GM18498 (cell line): ENCODE measurements around the gene PLCB4.

ENCODE experiments used
- ATAC-seq: cut with Tn5 transposase; IDR thresholded peaks from one replicate; pipeline ENCODE4 v1.9.1; 2021; ENCODE audit warnings: mild to moderate bottlenecking, moderate library complexity; ENCODE audit not compliant: unreplicated experiment

Gene PLCB4

GRCh38 chr20:9100691-9101090 is 31.8 kb downstream of the PLCB4 start:
- ATAC-seq = no peak

DNA sequence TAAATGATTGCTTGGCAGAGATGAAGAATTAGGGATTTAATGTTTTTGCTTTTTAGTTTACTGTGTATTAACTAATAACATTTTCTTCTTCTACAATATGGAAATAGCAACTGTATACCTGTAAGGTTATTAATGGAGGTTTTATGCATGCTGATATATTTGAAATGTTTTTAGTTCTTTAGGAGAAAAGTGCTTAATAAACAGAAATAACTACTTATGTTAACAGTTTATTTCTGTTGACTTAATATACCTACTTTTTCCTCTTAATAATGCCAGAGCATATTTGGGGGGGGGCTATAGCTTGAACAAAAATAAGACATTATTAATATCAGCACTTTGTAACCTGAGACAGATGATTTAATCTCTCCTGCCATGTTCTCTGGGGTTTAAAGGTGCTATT is 33.6 kb downstream of the PLCB4 start:
- no peak for ATAC-seq

- ATAC-seq = no peak
Observed at GRCh38 chr20:9103955-9104354, 35.1 kb downstream of the PLCB4 start.

- ATAC-seq = no peak
Observed at GRCh38 chr20:9108260-9108659, 39.4 kb downstream of the PLCB4 start.

GRCh38 chr20:9109566-9109965 is 40.7 kb downstream of the PLCB4 start:
- no peak for ATAC-seq

GRCh38 chr20:9110365-9110764 is 41.5 kb downstream of the PLCB4 start:
- no peak for ATAC-seq

DNA sequence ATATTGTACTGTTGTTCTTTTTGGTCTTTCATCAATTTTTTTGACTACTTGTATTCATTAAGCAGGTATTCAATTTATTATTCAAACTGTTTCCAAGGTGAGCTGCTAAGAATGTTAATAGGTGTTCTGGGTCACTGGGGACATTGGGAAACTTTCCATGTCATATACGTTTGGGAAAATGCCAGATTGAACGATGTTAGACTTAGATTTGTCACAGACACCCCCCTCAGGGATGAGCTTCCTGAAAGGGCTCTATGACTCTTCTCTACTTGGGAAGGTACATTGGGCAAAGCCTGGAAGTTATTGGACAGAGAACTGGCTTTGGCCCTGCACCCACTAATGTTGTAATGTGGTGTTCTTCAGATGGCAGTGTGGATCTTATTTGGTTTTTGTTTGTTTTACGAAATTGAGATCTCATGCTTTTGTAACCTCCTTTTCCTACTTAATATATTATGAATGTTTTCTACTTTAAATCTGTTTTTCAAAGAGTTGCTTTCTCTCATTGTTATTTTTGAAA is 42.1 kb downstream of the PLCB4 start:
- ATAC-seq = no peak

DNA sequence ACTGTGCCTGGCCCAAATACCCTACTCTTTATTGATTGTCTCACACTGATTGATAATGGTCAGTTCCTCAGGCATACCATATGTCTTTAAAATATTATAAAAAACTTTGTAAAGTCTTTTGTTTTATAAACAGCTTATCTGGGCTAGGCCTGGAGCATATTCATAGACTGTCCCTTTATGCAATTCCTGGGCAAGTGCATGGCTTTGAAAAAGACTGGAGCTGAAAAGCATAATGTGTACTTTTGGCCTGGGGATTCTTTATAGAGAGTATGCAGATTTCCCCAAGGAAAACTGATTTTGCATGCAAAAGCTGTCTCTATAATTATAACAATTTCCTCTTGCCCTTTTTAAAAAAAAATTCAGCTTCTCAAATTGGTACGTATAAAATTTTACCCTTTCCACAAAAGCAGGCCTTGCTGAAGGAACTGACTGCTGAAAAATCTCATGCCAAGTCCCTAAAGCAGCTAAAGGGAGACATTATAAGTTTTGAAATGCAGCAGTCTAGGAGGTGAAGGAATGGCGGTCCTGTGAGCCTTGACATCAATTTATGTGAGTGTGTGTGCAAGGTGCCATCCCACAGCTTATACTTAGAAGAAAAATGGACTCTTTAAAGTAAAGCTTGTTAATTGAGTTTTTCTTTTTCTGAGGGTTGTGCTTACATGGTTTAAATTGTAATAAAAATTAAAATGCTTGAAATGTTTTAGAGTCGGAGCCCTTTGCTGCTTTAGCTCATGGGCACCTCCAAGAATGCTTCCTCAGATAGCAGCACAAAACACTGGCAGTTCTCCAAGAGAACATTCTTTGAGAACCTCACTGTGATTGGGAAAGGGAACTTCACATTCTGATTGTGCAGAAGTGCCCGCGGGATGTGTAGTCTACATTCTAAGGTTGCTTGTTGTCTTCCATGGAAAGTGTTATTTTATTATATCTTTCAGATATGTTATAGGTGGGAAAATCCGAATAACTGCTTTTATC is 43.9 kb downstream of the PLCB4 start:
- ATAC-seq = no peak

DNA sequence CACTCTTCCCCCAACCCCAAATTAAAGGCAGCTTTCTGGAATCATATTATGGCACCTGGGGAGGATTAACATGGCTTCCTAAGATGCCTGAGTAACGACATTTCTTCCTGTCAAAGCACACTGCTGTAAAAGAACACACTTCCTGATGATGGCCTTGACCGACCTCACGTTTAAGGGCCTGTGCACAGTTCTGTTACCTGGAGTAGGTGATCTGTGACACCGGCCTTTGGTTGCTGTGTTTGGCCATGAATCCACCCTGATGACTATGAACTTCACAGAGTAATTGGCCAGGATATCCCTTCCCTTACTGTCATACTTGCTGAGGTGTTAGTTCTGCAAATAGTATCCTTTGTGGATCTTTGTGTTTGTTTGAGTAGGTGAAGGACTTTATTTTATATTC is 45.8 kb downstream of the PLCB4 start:
- ATAC-seq = no peak

DNA sequence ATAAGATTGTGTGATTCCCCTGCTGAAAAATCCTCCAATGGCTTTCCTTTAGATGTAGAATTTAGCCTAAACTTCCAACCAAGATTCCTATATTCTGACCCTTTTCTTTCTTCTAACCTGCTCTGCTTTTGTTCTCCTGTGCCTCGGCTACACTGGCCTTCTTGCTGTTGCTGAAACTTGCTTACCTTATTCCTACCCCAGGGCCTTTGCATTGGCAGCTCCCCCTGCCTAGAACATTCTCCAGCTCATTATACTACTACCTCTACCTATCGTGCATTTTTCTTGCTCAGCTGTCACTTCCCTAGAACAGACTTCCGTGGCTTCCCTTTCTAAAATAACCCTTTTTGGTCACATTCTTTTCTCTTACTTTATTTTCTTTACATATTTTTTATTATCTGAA is 48.7 kb downstream of the PLCB4 start:
- no peak for ATAC-seq

DNA sequence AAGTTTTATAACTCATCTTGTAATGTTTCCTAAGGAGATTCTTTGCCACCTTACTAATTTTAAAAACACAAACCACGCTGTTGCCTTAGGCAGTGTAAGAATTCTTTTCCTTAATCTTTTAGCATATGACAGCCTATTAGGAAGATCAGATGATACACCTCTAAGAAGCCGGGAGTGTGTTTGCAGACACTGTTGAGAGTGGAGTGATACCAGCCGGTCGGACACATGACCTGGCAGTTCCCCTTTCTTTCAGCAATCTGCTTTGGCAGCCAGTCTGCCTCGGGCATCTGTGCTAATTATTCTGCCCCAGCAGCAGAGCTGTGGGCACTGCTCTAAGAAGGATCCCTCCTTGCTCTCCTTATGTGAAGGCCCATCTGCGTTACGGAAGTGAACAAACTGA is 50.9 kb downstream of the PLCB4 start:
- ATAC-seq = no peak

DNA sequence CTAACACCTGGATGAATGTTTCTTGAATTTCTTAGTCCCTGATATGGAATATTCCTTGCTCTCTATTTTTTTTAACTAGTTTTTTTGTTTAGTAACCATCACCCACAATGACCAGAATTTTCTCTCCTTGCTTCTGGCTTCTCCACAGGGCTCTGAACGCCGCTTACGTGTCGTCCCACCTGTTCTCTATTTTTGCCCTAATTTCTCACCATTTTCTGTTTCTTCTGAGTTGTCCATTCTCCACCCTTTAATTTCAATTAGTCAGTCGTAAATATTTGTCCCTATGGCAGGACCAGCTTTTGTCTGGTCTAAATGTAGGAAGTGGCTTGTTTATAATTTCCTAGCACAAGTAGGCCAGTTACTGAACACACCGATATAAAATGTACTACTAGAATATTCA is 52.3 kb downstream of the PLCB4 start:
- ATAC-seq = no peak

- ATAC-seq = no peak
Observed at GRCh38 chr20:9122571-9122970, 53.7 kb downstream of the PLCB4 start.

DNA sequence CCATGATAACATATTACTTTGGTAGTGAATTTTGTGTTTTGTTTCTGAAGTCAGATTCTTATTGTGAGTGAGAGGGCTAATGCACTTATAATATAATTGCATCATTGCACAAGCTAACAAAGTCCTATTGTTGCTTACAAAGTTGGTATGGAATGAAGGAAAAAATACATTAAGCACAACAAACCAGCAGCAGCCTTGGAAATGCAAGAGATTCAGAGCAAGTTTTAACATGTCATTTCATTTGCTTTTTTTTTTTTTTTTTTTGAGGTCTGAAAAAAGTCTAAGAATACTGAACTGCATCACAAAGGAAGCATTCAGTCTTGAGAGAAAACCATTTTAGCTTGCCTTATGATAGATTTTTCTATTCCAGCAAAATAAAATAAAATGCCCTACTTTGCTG is 57.6 kb downstream of the PLCB4 start:
- ATAC-seq = no peak

GRCh38 chr20:9128568-9128967 is 59.7 kb downstream of the PLCB4 start:
- ATAC-seq = no peak

DNA sequence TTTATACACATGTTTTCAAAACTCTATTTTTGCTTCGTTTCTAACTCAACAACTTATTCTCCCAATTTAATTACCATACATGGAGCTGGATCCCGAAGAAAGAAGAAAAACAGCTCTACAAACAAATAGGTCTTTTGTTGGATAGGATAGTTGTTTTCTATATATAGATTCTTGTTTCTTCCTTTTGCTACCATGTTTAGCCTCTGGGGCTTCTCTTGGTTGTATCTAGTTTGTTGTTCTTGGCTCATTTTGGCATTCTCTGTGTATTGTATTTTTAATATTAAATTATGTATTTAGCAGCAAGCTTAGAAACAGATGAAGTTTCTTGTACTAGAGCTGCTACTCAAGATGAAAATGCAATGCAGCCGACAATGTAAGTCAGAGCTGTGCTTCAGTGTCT is 60.9 kb downstream of the PLCB4 start:
- no peak for ATAC-seq

DNA sequence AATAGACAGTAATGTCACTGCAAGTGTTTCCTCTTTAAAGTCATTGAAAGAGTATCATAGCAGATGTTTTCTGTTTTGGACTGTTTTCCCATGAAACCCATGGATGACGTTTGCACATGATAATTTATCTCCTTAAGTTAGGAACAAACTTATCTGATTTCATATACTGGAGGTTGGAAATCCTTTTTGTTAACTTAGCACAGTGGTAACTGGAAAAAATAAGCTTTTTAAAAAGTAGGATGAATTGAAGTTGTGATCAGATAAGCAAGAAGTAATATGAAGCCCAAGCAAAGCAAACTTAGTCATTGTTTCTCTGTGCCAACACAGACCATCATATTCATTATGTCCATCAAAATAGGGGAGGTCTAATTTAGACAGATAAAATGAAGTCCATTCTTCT is 61.6 kb downstream of the PLCB4 start:
- ATAC-seq = no peak

- no peak for ATAC-seq
Observed at GRCh38 chr20:9131841-9132240, 63.0 kb downstream of the PLCB4 start.

GRCh38 chr20:9134346-9134745 is 65.5 kb downstream of the PLCB4 start:
- no peak for ATAC-seq

- no peak for ATAC-seq
Observed at GRCh38 chr20:9136114-9136513, 67.2 kb downstream of the PLCB4 start.

DNA sequence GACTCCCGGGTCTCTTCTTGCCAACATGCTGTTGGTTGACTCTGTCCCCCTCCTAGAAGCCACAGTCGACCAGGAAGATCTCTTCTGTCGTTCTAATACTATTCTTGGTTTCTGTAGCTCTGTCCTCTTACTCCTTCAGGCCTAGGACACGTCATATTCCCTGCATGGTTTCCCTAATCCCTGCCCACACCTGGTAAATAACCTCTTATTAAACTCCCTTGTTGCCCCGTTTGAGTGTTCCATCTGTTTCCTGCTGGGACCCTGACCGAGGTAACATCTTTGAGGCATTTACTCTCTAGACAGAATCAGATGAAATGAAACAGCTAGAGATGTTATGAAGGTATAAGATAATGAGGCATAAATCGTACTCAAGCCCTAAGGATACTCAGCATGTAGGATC is 68.1 kb downstream of the PLCB4 start:
- no peak for ATAC-seq

DNA sequence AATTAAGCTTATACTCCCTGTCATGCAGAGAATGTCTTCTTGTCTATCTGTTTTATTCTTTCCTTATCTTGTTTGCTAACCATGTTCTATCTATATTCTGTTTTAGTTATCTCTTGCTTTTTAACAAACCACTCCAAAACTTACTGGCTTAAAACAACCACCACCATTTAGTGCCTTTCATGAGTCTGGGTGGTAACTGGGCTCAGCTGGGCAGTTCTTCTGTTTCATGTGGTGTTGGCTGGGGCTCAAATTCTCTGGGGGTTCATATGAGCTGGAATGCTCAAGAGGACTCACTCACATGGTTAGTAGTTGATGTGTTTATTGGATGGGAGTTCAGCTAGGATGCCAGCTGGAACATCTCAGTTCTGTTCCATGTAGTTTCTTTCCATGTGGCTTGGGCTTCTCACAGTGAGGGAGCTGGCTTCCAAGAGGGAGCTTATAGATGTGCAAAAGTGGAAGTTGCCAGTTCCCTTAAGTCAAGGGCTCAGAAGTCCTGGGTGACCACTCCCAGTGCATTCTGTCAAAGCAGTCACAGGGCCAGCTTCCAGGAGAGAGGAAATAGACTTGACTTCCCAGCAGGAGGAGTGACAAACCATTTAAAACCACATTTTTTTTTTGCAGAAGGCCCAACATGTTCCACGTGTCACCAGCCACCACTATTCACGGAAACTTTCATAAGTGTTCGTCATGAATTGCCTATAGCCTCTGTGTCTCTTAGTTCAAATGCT is 70.4 kb downstream of the PLCB4 start:
- ATAC-seq = no peak
